Fibroblast of lung (primary cell): ENCODE measurements around the gene EPS15. TPM values are rescaled to one million over a fixed set of nuclear protein-coding genes. Genes with fewer than 3 reads are reported as not detected.

ENCODE experiments used
- DNase-seq, 2 donors: peaks; one replicate each; pipeline versions ENCODE4 v3.0.0 to v3.0.0-alpha.2; 2010; ENCODE audit warnings: low read depth in 2 of 2
- H2AFZ ChIP-seq: 2 replicates; pipeline ENCODE4 v1.5.1; 2012; ENCODE audit warnings: low read length, control low read depth, inconsistent platforms
- H3K27ac ChIP-seq: 2 replicates; pipeline ENCODE4 v1.5.1; 2011; ENCODE audit warnings: low read length, control low read depth; ENCODE audit not compliant: insufficient read depth
- H3K27me3 ChIP-seq: 2 replicates; pipeline ENCODE4 v1.5.1; 2011; ENCODE audit warnings: mild to moderate bottlenecking, low read length; ENCODE audit not compliant: control insufficient read depth, insufficient read depth
- H3K36me3 ChIP-seq: 2 replicates; pipeline ENCODE4 v1.5.1; 2011; ENCODE audit warnings: low read length; ENCODE audit not compliant: control insufficient read depth, insufficient read depth
- H3K4me1 ChIP-seq: 2 replicates; pipeline ENCODE4 v1.5.1; 2011; ENCODE audit warnings: low read length; ENCODE audit not compliant: control insufficient read depth, insufficient read depth; ENCODE audit errors: extremely low read depth
- H3K4me2 ChIP-seq: 2 replicates; pipeline ENCODE4 v1.5.1; 2011; ENCODE audit warnings: low read length, control low read depth; ENCODE audit not compliant: insufficient read depth; ENCODE audit errors: extremely low read depth
- H3K4me3 ChIP-seq, 4 experiments: fragments of 200-600 bp in 1 of 4; sonication (generic) in 1 of 4; replicated peaks in 1 of 4; 2 replicates each; pipeline ENCODE4 v1.5.1; 2011 to 2016; ENCODE audit warnings: low read length in 4 of 4, low read depth in 3 of 4, mild to moderate bottlenecking in 3 of 4, control low read depth in 2 of 4, inconsistent platforms in 1 of 4, mixed read lengths in 1 of 4; ENCODE audit not compliant: insufficient read depth in 1 of 4; ENCODE audit errors: control extremely low read depth in 1 of 4
- H3K79me2 ChIP-seq: 2 replicates; pipeline ENCODE4 v1.5.1; 2012; ENCODE audit warnings: mild to moderate bottlenecking, low read length, inconsistent platforms; ENCODE audit not compliant: control insufficient read depth, insufficient read depth
- H3K9ac ChIP-seq: 2 replicates; pipeline ENCODE4 v1.5.1; 2011; ENCODE audit warnings: mild to moderate bottlenecking, low read length, control low read depth; ENCODE audit not compliant: insufficient read depth
- H3K9me3 ChIP-seq: 2 replicates; pipeline ENCODE4 v1.5.1; 2012; ENCODE audit warnings: low read depth, low read length; ENCODE audit not compliant: control insufficient read depth, insufficient read depth
- H4K20me1 ChIP-seq: 2 replicates; pipeline ENCODE4 v1.5.1; 2011; ENCODE audit warnings: low read length; ENCODE audit not compliant: control insufficient read depth, insufficient read depth; ENCODE audit errors: extremely low read depth
- CTCF ChIP-seq, 2 donors: IDR thresholded peaks in 1 of 2; conservative IDR thresholded peaks in 1 of 2; 1 replicate in 1 of 2; 2 replicates in 1 of 2; pipeline ENCODE4 v1.5.1; 2011 to 2012; ENCODE audit warnings: low read length in 2 of 2, control low read depth in 1 of 2, inconsistent platforms in 1 of 2, low read depth in 1 of 2, mild to moderate bottlenecking in 1 of 2
- EZH2 ChIP-seq: IDR thresholded peaks from 2 replicates; pipeline ENCODE4 v1.5.1; 2012; ENCODE audit warnings: low read length, control low read depth, mild to moderate bottlenecking; ENCODE audit errors: missing control alignments
- polyA plus RNA-seq, 2 donors: library from polyadenylated mRNA; depleted of rRNA in 1 of 2; stranded (reverse) in 1 of 2; unstranded in 1 of 2; fragments of >200 nt; gene quantifications; 2 replicates each; pipeline ENCODE4 v1.2.1, GENCODE V29; 2011 to 2012; ENCODE audit warnings: missing spikeins in 1 of 2
- total RNA-seq: library from RNA; depleted of rRNA; stranded (reverse); fragments of >200 nt; gene quantifications from 2 replicates; pipeline ENCODE4 v1.2.1, GENCODE V29; 2014

The EPS15 gene
- total and polyA plus RNA-seq, 2 donors (not counting 1 experiment from before 2014, with no cell fraction given) = 67.7 to 75.5 TPM

DNA sequence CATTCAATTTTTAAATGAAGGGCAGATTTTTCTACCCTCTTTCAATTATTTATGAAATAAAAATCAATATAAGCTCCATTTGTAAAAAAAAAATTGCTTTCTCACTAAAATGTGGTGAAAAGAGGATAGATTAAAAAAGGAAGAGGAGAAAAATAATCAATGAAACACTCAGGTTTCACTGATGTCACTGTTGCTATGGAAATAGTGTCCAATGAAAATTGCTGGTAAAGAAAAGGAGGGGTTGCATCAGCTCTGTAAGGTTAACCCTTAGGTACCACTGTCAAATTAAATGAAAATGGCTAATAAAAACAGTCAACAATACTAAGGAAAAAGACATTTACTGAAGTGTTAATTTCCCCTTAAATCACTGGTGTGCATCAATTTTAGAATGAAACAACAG, 97.1 kb downstream of the EPS15 start:
- Histone ChIP-seq H3K4me2 (peak overlapping the region; percentile 75), H4K20me1 (no peaks in the 10 kb centered on the region), H3K36me3 (no peaks in the 10 kb centered on the region), H3K9me3 (no peaks in the 10 kb centered on the region), H3K4me1 (peaks cover 4% of the 10 kb centered on the region), H3K4me3 (peak overlapping the region in 2 of 4 experiments; percentile 34 to 80), H3K9ac (no peak overlapping the region), H3K27ac (no peak overlapping the region), H2AFZ (no peak overlapping the region), H3K27me3 (no peaks in the 10 kb centered on the region), H3K79me2 (no peaks in the 10 kb centered on the region)
- DNase-seq = peak; percentile 61 to 86
- TF ChIP-seq CTCF (conservative IDR thresholded peaks at IDR 0.05 in 1 of 2, IDR thresholded peaks at IDR 0.05 in 1 of 2; ENCODE audit: low read depth in 1 of 2, low read length in 2 of 2) (no peak), EZH2 (no peak)

GRCh38 chr1:51420867-51421627, 98.0 kb downstream of the EPS15 start:
- H2AFZ ChIP-seq = no peak overlapping the region
- H4K20me1 ChIP-seq = no peaks in the 10 kb centered on the region
- no peak overlapping the region for H3K9ac ChIP-seq
- H3K4me3 ChIP-seq = peak overlapping the region in 2 of 4 experiments; percentile 34 to 80
- H3K27ac ChIP-seq = no peak overlapping the region
- no peaks in the 10 kb centered on the region for H3K36me3 ChIP-seq
- no peaks in the 10 kb centered on the region for H3K79me2 ChIP-seq
- no peak for TF ChIP-seq CTCF (conservative IDR thresholded peaks at IDR 0.05 in 1 of 2, IDR thresholded peaks at IDR 0.05 in 1 of 2; ENCODE audit: low read depth in 1 of 2, low read length in 2 of 2)
- TF ChIP-seq EZH2 = no peak
- H3K9me3 ChIP-seq = no peaks in the 10 kb centered on the region
- H3K4me2 ChIP-seq = no peak overlapping the region
- no peak for DNase-seq
- peaks cover 4% of the 10 kb centered on the region for H3K4me1 ChIP-seq
- no peaks in the 10 kb centered on the region for H3K27me3 ChIP-seq

GRCh38 chr1:51418384-51418959, 100.6 kb downstream of the EPS15 start:
- Histone ChIP-seq H3K4me3 (no peak overlapping the region), H3K4me2 (no peak overlapping the region), H3K9ac (no peak overlapping the region), H3K4me1 (peaks cover 2% of the 10 kb centered on the region), H3K27me3 (no peaks in the 10 kb centered on the region), H4K20me1 (no peaks in the 10 kb centered on the region), H2AFZ (no peak overlapping the region), H3K79me2 (no peaks in the 10 kb centered on the region), H3K9me3 (no peaks in the 10 kb centered on the region), H3K36me3 (no peaks in the 10 kb centered on the region), H3K27ac (no peak overlapping the region)
- TF ChIP-seq EZH2 (no peak), CTCF (conservative IDR thresholded peaks at IDR 0.05 in 1 of 2, IDR thresholded peaks at IDR 0.05 in 1 of 2; ENCODE audit: low read depth in 1 of 2, low read length in 2 of 2) (no peak)
- DNase-seq = no peak
